Kidney tubule cell (primary cell): Measurements from ENCODE around the gene TTPAL.

Source experiments
- DNase-seq: peaks from one replicate; pipeline ENCODE4 v3.0.0-alpha.2; 2018; ENCODE audit warnings: low spot score

Gene TTPAL

GRCh38 chr20:44540834-44541233, 65.2 kb downstream of the TTPAL start:
- no peak for DNase-seq

- no peak for DNase-seq
These were observed 66.3 kb downstream of the TTPAL start for GRCh38 chr20:44541992-44542391.

- DNase-seq = no peak
These were observed 67.2 kb downstream of the TTPAL start for GRCh38 chr20:44542890-44543289.

- no peak for DNase-seq
These were observed 67.7 kb downstream of the TTPAL start for GRCh38 chr20:44543358-44543757.
